ENCODE data around the gene DOCK8. TPM values are rescaled to one million over a fixed set of nuclear protein-coding genes. Genes with fewer than 3 reads are reported as not detected.

The DOCK8 gene
- total RNA-seq, 1 experiment from 2014 or later: 1.4 TPM

- Histone ChIP-seq H3K27me3 (ENCODE audit: insufficient read depth, low read length) (no peaks in the 10 kb centered on the region; the same call in 1 of the 2 replicates), H3K4me1 (ENCODE audit: insufficient read depth, low read length) (no peaks in the 10 kb centered on the region), H3T11ph (ENCODE audit: low read length) (no peak overlapping the region), H3K79me1 (ENCODE audit: insufficient read depth, low read depth, low read length, poor library complexity, severe bottlenecking) (no peaks in the 10 kb centered on the region), H2BK12ac (ENCODE audit: insufficient read length, low read depth, low read length) (no peak overlapping the region), H2AFZ (ENCODE audit: low read length) (no peak overlapping the region), H3K14ac (ENCODE audit: insufficient read depth, low read length) (no peak overlapping the region), H3K4me2 (ENCODE audit: insufficient read depth, insufficient read length, low read length) (peak overlapping the region; percentile 57), H3K23ac (ENCODE audit: insufficient read length, low read depth, low read length) (no peak overlapping the region), H3K4ac (ENCODE audit: low read depth, low read length) (no peak overlapping the region), H2AK5ac (ENCODE audit: insufficient read length, low read length) (no peak overlapping the region), H2BK20ac (ENCODE audit: low read depth, low read length, poor library complexity, severe bottlenecking) (no peak overlapping the region), H4K91ac (ENCODE audit: insufficient read length, low read depth, low read length) (no peak overlapping the region), H3K18ac (ENCODE audit: insufficient read length, low read depth, low read length) (no peak overlapping the region), H4K8ac (replicated peaks; ENCODE audit: insufficient read length, low read depth, low read length) (no peak overlapping the region), H2BK15ac (ENCODE audit: low read depth, low read length) (no peak overlapping the region), H2BK5ac (ENCODE audit: insufficient read length, low read length) (no peak overlapping the region), H4K5ac (ENCODE audit: insufficient read length, low read depth, low read length) (no peak overlapping the region), H3K23me2 (ENCODE audit: insufficient read length, low read depth, low read length, poor library complexity, severe bottlenecking) (no peaks in the 10 kb centered on the region), H4K20me1 (ENCODE audit: control insufficient read depth, insufficient read depth, insufficient read length) (no peaks in the 10 kb centered on the region), H3K56ac (ENCODE audit: insufficient read length, low read depth, low read length) (no peak overlapping the region), H3K9ac (ENCODE audit: extremely low read depth, insufficient read length, low read length) (no peak overlapping the region), H2BK120ac (ENCODE audit: low read depth, low read length, poor library complexity, severe bottlenecking) (no peak overlapping the region), H3K9me3 (ENCODE audit: control insufficient read depth, low read depth, low read length) (no peaks in the 10 kb centered on the region), H3K27ac (ENCODE audit: insufficient read length, low read depth, low read length) (no peak overlapping the region), H3K79me2 (ENCODE audit: insufficient read depth, low read length) (no peaks in the 10 kb centered on the region)
- Mint-ChIP-seq H3K27me3 (ENCODE audit: low read depth) (peaks cover 24% of the 10 kb centered on the region), H3K36me3 (ENCODE audit: insufficient read depth in 1 of 3, low read depth in 3 of 3) (no peaks in the 10 kb centered on the region), H3K27ac (no peak overlapping the region), H3K4me3 (peak overlapping the region; percentile 71 to 80), H3K9me3 (no peaks in the 10 kb centered on the region), H3K4me1 (peaks cover 4 to 8% of the 10 kb centered on the region in 2 experiments)
- no CpG with 5 or more reads among the region's 6 CpGs for WGBS (ENCODE audit: extremely low coverage, insufficient read length, low lambda C conversion rate)
- DNase-seq: no peak
- no peak for TF ChIP-seq CTCF (conservative IDR thresholded peaks at IDR 0.05)
Measured at GRCh38 chr9:215631-216155, 1.0 kb downstream of the DOCK8 start.
